GM21786 (cell line): Measurements from ENCODE around the gene SOX10.

Source experiments
- ATAC-seq: cut with Tn5 transposase; IDR thresholded peaks from one replicate; pipeline ENCODE4 v1.9.1; 2021; ENCODE audit not compliant: unreplicated experiment

SOX10 gene

GRCh38 chr22:37983860-37984791, at the start of gene SOX10:
TSS of gene SOX10 (minus strand) at chr22:37984555. CDS start at chr22:37983784, 771 bp downstream.
- ATAC-seq, result no peak

DNA sequence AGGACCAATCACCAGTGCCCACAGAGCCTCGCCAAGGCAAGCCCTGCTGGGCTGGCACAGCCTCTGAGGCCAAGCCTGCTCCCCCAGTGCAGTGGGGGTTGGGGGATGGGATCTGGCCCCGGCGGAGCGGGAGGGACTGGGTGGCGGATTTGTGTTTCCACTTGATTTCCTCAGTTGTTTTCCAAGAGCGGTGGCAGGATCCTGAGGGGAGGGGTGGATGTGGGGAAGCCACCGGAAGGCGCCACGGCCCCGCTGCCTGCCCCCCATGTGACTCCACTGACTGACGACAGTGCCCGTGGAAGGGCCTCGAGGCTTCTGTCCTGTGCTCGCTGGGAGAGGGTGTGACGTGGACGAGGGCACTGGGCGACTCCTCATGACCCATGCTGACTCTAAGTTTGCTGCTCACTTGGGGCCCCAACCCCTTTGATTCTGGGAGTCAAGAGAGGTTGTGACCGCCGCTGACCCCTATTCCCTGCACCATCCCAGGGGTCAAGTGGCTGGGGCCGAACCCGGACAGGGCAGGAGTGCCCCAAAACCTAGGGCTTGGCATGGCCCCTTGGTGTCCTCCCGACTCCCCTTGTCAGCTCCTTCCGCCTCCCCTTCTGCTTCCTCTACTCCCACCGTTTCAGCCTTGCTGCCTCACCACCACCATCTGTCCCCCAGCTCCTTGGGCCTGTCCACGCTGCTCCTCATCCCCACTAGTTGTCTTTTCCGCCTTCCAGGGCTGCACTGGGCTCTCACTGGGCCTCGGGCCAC, 49.3 kb upstream of the SOX10 start:
- no peak for ATAC-seq

GRCh38 chr22:38032681-38033521, 48.5 kb upstream of the SOX10 start:
- no peak for ATAC-seq

DNA sequence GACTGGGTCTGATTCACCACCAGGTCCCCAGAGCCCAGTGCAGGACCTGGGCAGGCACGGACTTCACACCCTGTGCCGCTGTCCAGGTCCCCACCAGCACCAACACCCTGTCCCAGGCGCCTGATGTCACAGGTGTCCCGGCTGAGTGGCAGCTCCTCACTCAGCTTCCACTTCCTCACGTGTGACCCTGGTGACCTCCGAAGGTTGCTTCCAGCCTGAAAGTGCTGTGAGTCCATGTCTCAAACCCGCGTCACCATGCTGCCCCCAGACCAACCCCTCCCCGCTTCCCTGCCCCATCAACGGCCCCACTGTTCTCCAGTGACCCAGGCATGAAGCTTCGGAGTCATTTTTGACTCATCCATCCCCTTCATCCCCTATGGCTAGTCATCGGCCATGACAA, 47.1 kb upstream of the SOX10 start:
- ATAC-seq, result no peak

- ATAC-seq, result no peak
These were observed 46.2 kb upstream of the SOX10 start for GRCh38 chr22:38030311-38031133.

DNA sequence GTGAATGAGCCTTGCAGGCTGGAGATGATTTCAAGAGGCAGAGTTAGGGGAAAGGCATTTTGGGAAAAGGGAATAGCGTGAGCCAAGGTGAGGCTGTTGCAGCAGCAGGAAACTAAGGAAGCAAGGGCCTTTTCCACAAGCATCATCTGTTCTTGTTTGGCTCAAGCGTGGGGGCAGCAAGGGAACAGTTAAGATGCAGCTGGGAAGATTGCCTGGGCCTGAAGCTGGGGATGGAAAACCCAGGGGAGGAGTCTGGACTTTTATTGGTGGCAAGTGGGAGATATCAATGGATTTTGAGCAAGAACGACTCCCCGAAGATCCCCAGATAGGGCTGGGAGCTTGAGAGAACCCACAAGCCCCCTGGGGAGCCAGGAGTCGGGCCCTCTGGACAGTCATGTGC, 45.5 kb upstream of the SOX10 start:
- no peak for ATAC-seq

DNA sequence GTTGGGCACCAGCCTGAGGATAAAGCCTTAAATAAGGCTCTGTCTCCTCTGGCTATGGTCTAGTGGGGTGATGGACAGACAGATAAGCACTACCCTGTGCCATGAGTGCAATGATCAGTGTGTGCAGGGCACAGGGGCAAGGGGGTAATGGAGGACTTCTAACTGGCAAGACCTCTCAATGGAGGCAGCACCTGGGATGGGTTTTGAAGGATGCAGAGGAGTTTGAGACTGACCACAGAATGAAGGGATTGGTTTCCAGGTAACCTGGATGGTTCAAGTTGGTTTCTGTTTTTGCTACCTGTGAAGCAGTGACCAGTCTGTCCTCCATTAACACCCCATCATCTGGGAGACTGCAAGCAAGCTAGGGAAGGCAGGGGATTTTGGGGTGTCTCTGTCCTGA, 45.0 kb upstream of the SOX10 start:
- no peak for ATAC-seq

GRCh38 chr22:38028344-38029130, 44.2 kb upstream of the SOX10 start:
- no peak for ATAC-seq

- no peak for ATAC-seq
These were observed 43.1 kb upstream of the SOX10 start for GRCh38 chr22:38027487-38027886.

- ATAC-seq, result no peak
These were observed 42.1 kb upstream of the SOX10 start for GRCh38 chr22:38026130-38027111.

DNA sequence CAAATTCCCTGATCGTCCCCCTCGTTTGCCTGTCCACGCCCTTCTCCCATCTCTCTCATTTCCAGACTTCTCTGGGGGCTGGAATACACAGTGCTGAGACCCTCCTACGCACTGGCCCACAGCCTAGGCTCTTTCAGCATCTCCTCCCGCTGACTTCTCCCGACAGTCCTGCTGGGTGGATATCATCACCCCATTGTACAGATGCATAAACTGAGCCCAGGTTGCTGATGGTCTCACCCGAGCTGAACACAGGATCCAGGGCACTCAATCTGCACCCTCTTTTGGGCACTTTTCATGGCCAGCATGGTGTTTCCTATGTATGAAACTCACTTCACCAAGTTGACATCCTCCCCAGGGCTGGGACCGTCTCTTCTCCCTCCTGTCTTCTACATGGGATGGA, 41.2 kb upstream of the SOX10 start:
- ATAC-seq, result no peak

DNA sequence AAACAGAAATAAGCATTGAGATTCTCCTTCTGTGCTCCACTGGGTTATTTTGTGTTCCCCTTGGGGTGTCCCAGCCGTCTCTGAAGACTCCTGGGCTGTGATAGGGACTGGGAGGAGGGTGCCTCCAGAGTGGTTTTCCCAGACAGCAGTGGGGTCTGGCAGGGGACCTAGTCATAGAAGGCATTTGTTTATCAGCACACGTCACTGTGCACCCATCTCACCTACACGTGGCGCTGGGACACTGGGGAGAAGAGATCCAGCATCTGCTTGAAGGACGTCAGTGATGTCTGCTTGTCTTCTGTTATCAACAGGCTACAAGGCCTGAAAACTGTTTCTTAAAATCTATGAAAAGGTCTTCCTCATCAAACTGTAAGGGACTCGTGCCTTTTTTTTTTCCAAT, 38.7 kb upstream of the SOX10 start:
- ATAC-seq, result no peak

- no peak for ATAC-seq
These were observed 36.9 kb upstream of the SOX10 start for GRCh38 chr22:38021206-38021605.

DNA sequence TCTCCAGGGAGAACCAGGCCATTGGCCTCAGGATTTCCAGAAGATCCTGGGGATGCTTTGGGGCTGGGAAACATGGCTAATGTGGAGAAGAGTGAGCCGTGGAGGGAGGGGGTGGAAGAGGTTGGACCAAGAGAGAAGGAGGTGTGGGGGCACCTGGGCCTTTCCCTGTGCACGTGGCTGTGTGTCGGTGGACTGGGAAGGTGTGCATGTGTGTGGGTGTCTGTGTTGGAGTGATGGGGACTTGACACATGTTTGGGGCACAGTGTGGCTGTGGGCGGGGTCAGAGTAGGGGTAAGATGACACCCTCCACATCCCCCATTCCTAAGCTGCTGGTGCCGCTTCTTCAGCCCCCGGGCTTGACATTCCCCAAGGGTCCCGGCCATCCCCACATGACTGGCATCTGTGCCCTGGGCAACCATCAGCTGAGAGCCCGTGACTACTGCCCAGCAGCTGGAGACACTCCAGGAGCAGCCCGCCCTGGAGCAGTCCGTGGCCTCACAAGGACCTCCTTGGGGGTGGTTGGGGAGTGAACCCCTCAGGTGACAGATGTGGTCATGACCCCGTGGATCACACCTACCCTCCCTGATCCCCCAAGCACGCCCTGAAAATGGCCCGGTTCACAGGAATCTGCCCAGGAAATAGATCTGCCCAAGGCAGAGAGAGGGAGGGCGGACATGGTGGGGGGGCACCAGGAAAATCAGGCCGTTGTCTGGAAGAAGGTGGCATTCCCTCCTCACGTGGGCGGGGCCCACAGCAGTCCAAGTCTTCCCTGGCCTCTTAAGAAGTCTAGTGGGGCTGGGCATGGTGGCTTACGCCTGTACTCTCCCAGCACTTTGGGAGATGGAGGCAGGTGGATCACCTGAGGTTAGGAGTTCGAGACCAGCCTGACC, 34.8 kb upstream of the SOX10 start:
- ATAC-seq, result no peak

GRCh38 chr22:38017939-38018885, 33.9 kb upstream of the SOX10 start:
- ATAC-seq, result no peak

- no peak for ATAC-seq
These were observed 33.0 kb upstream of the SOX10 start for GRCh38 chr22:38017272-38017920.
